ENCODE measurements around the gene IPO9.

DNA sequence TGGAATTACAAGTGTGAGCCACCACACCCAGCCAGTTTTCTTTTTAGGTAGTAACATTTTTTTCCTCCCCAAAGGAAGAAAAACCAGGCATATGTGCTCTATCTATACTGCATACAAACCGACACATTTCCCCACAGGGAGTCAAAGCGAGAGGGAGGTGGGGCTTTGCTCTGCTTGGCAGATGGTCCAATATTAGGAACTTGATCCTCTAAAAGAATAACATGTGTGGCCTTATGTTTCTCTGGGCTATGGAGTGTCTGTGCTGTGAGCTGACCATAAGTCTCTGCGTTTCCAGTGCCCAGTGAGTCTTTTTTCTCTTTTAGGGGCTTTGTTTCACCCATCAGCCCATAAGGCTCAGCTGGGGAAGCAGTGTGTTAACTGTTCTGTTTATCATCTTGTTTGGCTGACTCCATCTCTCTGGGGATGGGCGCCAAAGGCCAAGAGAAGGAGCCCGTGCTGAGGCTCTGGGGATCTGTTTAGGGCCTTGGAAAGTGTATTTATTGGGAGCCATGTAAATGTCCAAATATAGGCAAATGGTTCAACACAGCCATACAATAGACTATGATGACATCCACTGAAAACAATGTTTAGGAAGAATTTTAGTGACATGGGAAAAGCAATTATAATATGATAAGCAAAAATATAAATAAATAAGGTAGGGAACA lies 97.2 kb downstream of the IPO9 start:
- TF ChIP-seq CTCF (IDR thresholded peaks at IDR 0.05; ENCODE audit: poor library complexity) (no peak), EZH2phosphoT487 (IDR thresholded peaks at IDR 0.05; ENCODE audit: low read depth, severe bottlenecking, unreplicated experiment) (no peak), EZH2 (IDR thresholded peaks at IDR 0.05; ENCODE audit: borderline replicate concordance) (no peak)

All from hepatocyte (in vitro differentiated cells).